Fibroblast of skin of right biceps (primary cell): ENCODE results near the gene RTN4.

ENCODE experiments used
- DNase-seq: peaks from one replicate; pipeline ENCODE4 v3.0.0-alpha.2; 2013

RTN4 gene

GRCh38 chr2:54946220-54946805 is 103.9 kb downstream of the RTN4 start:
- no peak for DNase-seq

- peak; percentile 31 for DNase-seq
These were observed 104.6 kb downstream of the RTN4 start for GRCh38 chr2:54945391-54946219.

GRCh38 chr2:54944724-54945326 is 105.4 kb downstream of the RTN4 start:
- no peak for DNase-seq

- no peak for DNase-seq
These were observed 107.9 kb downstream of the RTN4 start for GRCh38 chr2:54942373-54942772.

DNA sequence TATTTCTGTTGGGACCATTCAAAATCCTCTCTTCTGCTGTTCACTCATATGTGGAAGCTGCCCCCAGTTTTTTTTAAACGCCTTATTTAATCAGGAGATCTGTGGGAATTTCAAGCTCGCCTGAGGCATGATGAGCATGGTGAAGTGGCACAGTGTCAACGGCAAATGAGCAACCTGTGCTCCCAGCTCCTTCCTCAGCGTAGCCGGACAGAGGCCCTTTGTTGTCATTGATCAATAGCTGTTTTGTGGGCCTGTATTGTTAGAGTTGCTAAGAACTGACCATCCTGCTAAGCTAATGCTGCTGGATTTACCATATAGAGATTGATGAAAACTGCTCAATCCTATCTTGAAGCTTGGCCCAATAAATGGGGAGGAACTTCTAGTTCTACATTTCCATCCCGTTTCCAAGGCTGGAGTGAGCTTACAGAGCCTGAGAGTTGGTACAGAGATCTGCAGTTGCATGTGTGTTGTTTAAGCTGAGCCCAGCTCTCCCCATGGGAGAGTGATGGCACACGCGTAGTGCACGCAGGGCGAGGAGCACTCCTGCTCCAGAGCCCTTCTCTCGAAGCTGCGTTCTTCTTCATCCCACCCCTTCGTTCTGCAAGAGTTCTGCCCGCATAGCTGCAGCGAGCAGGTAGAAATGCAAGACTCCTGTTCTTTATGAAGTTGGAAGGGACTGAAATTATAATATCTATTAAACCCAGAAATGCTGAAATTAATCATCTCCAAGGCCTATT is 108.8 kb downstream of the RTN4 start:
- DNase-seq: no peak

GRCh38 chr2:54940723-54941122 is 109.5 kb downstream of the RTN4 start:
- no peak for DNase-seq

GRCh38 chr2:54939446-54940118 is 110.7 kb downstream of the RTN4 start:
- DNase-seq: no peak

GRCh38 chr2:54936766-54937165 is 113.5 kb downstream of the RTN4 start:
- DNase-seq: no peak

DNA sequence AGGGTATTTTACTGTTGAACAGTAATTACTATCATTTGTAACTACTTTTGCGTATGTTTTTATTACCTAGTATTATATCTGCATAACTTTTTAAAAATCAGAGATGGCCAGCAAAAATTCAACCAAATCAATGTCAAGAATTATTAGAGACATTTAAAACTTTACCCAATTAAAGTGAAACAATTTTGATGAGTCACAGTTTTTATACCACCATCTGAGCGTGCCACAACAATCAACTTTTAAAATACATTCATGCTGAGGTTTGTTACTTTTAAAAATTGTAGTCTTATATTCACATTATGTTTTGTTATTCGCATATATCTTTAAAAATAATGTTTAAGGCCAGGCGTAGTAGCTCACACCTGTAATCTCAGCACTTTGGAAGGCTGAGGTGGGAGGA is 114.9 kb downstream of the RTN4 start:
- DNase-seq: no peak

DNA sequence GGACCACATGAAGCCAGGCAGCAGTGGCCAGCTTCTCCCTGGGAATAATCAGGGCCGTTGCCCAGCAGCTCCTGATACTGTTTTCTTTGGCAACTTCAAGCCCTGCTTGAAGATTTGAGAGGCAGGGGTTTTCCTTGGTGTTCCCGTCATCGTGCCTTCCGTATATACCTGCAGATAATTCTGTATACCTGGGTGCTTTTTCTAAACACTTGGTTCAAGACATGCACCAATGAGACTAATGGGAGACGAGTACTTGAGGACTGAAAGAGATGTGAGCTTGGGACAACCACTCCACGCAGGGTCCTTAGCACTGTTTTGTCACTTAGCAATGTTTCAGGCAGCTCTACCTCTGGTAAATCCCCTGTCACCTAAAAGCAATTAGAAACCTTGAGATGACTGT is 118.8 kb downstream of the RTN4 start:
- no peak for DNase-seq

DNA sequence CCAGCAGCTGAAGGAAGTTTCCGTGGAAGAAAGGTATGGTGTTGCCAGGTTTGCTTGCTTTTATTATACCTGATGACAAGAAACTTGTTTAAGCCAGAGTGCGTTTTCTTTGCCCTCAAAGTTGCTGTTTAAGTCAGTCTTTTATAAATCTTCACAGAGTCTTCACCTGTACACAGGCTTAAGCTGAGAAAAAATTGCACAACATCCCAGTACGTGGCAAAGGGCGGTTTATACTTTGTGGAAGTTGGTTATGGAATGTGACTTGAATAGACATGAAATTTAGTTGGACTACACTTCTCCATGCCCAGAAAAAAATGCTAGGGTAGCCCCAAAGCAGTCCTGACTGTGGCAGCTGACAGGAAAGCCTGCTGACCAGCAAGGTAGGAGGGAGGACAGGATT is 121.5 kb downstream of the RTN4 start:
- no peak for DNase-seq

GRCh38 chr2:54927751-54928615 is 122.3 kb downstream of the RTN4 start:
- DNase-seq: no peak

- DNase-seq: no peak
These were observed 123.0 kb downstream of the RTN4 start for GRCh38 chr2:54927085-54927750.

DNA sequence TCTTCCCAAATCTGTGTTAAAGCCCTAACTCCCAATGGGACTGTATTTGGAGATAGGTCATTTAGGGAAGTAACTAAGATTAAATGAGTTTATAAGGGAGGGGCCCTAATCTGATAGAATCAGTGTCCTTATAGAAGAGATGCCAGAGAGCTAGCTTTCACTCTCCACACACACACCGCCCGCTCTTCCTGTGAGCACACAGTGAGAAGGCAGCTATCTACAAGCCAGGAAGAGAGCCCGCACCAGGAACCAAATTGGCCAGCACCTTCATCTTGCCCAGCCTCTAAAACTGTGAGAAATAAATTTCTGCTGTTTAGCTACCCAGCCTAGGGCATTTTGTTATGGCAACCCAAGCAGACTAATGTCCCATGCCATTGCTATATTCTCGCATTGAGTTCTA is 125.2 kb downstream of the RTN4 start:
- DNase-seq: no peak

GRCh38 chr2:54924121-54924520 is 126.1 kb downstream of the RTN4 start:
- DNase-seq: no peak
